OCI-LY1 (cell line): ENCODE data around the gene PLA2G4B.

Source experiments
- H2AFZ ChIP-seq: fragments of 200-600 bp; sonication (generic), shearing (Covaris generic); 2 replicates; pipeline ENCODE4 v1.6.0; 2014; ENCODE audit warnings: antibody characterized with exemption, mild to moderate bottlenecking, low read length
- H3F3A ChIP-seq: fragments of 200-600 bp; sonication (generic), shearing (Covaris generic); 2 replicates; pipeline ENCODE4 v1.6.0; 2014; ENCODE audit warnings: mild to moderate bottlenecking, antibody characterized with exemption, low read length, moderate library complexity; ENCODE audit not compliant: insufficient read depth
- H3K27ac ChIP-seq: fragments of 200-600 bp; sonication (generic); 2 replicates; pipeline ENCODE4 v1.5.1; 2014; ENCODE audit warnings: low read length, mixed run types, mild to moderate bottlenecking, low read depth; ENCODE audit not compliant: poor library complexity, severe bottlenecking
- H3K27me3 ChIP-seq: fragments of 200-600 bp; sonication (generic); 2 replicates; pipeline ENCODE4 v1.6.0; 2014; ENCODE audit warnings: antibody characterized with exemption, mild to moderate bottlenecking, low read length, moderate library complexity; ENCODE audit not compliant: insufficient read depth
- H3K36me3 ChIP-seq: fragments of 200-600 bp; sonication (generic); 2 replicates; pipeline ENCODE4 v1.6.1; 2014; ENCODE audit warnings: mild to moderate bottlenecking, antibody characterized with exemption, low read length, moderate library complexity, mixed read lengths; ENCODE audit not compliant: insufficient read depth
- H3K4me1 ChIP-seq: fragments of 200-600 bp; sonication (generic); 2 replicates; pipeline ENCODE4 v1.5.1; 2014; ENCODE audit warnings: mild to moderate bottlenecking, low read length, moderate library complexity; ENCODE audit not compliant: insufficient read depth, severe bottlenecking
- H3K4me2 ChIP-seq: fragments of 200-600 bp; sonication (generic), shearing (Covaris generic); 2 replicates; pipeline ENCODE4 v1.6.1; 2014; ENCODE audit warnings: low read length
- H3K4me3 ChIP-seq: fragments of 200-600 bp; sonication (generic); 2 replicates; pipeline ENCODE4 v1.5.1; 2014; ENCODE audit warnings: low read length, low read depth, mild to moderate bottlenecking, mixed read lengths; ENCODE audit not compliant: poor library complexity, severe bottlenecking
- H3K79me2 ChIP-seq: fragments of 200-600 bp; shearing (Covaris generic); 2 replicates; pipeline ENCODE4 v1.6.1; 2016; ENCODE audit warnings: mixed run types, low read length, mixed read lengths; ENCODE audit not compliant: insufficient read depth
- H3K9ac ChIP-seq: fragments of 200-600 bp; sonication (generic), shearing (Covaris generic); 2 replicates; pipeline ENCODE4 v1.6.1; 2014; ENCODE audit warnings: mild to moderate bottlenecking, low read length, mixed read lengths
- H3K9me2 ChIP-seq: fragments of 200-600 bp; sonication (generic), shearing (Covaris generic); 2 replicates; pipeline ENCODE4 v1.6.1; 2014; ENCODE audit warnings: low read depth, mild to moderate bottlenecking, low read length, mixed read lengths
- H3K9me3 ChIP-seq: fragments of 200-600 bp; shearing (Covaris generic); 2 replicates; pipeline ENCODE4 v1.6.1; 2014; ENCODE audit warnings: low read length, mixed read lengths
- H4K20me1 ChIP-seq: fragments of 200-600 bp; sonication (generic), shearing (Covaris generic); 2 replicates; pipeline ENCODE4 v1.6.0; 2016; ENCODE audit warnings: mild to moderate bottlenecking, low read length; ENCODE audit not compliant: insufficient read depth
- EZH2 ChIP-seq: fragments of 200-600 bp; sonication (generic), shearing (Covaris generic); IDR thresholded peaks from 2 replicates; pipeline ENCODE4 v1.8.0; 2017; ENCODE audit warnings: borderline replicate concordance, mixed run types, mild to moderate bottlenecking, antibody characterized with exemption, low read length, moderate library complexity, mixed read lengths
- TF ChIP-seq, protein P1 (sequence below): fragments of 200-600 bp; sonication (generic), shearing (Covaris generic); IDR thresholded peaks from 2 replicates; pipeline ENCODE4 v1.5.1; 2017; ENCODE audit warnings: mild to moderate bottlenecking, antibody characterized with exemption, low read length, moderate library complexity, mixed read lengths

The PLA2G4B gene

DNA sequence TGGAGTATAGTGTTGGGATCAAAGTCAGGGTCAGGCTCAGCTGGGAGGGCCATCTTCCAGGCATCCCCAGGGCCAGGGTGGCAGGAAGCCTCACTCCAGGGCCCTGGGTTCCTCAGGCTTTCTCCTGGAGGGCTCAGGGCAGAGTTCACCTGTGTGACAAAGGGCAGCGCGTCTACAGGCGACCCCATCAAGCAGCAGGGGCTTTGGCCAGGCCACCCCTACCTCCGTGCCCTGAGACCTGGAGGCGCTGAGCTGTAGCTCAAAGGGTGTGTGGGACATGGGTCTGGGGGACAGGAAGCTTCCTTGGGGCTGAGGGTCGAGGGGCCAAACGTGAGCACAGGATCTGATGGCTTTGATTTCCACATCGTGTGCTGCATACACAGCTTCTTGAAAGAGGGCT is 42.4 kb downstream of the PLA2G4B start:
- H3K4me1 ChIP-seq: no peaks in the 10 kb centered on the region
- no peaks in the 10 kb centered on the region for H3K9me3 ChIP-seq
- H4K20me1 ChIP-seq: no peaks in the 10 kb centered on the region
- no peak overlapping the region for H3K4me3 ChIP-seq
- no peak overlapping the region for H3K27ac ChIP-seq
- H3K9me2 ChIP-seq: no peaks in the 10 kb centered on the region
- no peaks in the 10 kb centered on the region for H3K79me2 ChIP-seq
- H3K9ac ChIP-seq: no peak overlapping the region
- H2AFZ ChIP-seq: no peak overlapping the region
- no peaks in the 10 kb centered on the region for H3K36me3 ChIP-seq
- no peak overlapping the region for H3K4me2 ChIP-seq
- H3F3A ChIP-seq: no peaks in the 10 kb centered on the region
- peaks cover 7% of the 10 kb centered on the region for H3K27me3 ChIP-seq
- no peak for TF ChIP-seq EZH2
- TF ChIP-seq, protein P1, sequence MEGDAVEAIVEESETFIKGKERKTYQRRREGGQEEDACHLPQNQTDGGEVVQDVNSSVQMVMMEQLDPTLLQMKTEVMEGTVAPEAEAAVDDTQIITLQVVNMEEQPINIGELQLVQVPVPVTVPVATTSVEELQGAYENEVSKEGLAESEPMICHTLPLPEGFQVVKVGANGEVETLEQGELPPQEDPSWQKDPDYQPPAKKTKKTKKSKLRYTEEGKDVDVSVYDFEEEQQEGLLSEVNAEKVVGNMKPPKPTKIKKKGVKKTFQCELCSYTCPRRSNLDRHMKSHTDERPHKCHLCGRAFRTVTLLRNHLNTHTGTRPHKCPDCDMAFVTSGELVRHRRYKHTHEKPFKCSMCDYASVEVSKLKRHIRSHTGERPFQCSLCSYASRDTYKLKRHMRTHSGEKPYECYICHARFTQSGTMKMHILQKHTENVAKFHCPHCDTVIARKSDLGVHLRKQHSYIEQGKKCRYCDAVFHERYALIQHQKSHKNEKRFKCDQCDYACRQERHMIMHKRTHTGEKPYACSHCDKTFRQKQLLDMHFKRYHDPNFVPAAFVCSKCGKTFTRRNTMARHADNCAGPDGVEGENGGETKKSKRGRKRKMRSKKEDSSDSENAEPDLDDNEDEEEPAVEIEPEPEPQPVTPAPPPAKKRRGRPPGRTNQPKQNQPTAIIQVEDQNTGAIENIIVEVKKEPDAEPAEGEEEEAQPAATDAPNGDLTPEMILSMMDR: no peak

GRCh38 chr15:41881550-41881919 is 42.9 kb downstream of the PLA2G4B start:
- H3F3A ChIP-seq: no peaks in the 10 kb centered on the region
- no peak overlapping the region for H3K9ac ChIP-seq
- H3K9me3 ChIP-seq: no peaks in the 10 kb centered on the region
- H3K9me2 ChIP-seq: no peaks in the 10 kb centered on the region
- no peak overlapping the region for H3K4me2 ChIP-seq
- H3K27ac ChIP-seq: no peak overlapping the region
- H3K4me1 ChIP-seq: no peaks in the 10 kb centered on the region
- no peaks in the 10 kb centered on the region for H3K36me3 ChIP-seq
- H3K27me3 ChIP-seq: peaks cover 7% of the 10 kb centered on the region
- no peaks in the 10 kb centered on the region for H3K79me2 ChIP-seq
- no peaks in the 10 kb centered on the region for H4K20me1 ChIP-seq
- H3K4me3 ChIP-seq: no peak overlapping the region
- no peak for TF ChIP-seq EZH2
- TF ChIP-seq, protein P1: no peak
- H2AFZ ChIP-seq: no peak overlapping the region

- H3K4me3 ChIP-seq: no peak overlapping the region
- H3K4me1 ChIP-seq: no peaks in the 10 kb centered on the region
- H3K27ac ChIP-seq: no peak overlapping the region
- H2AFZ ChIP-seq: no peak overlapping the region
- H3K9ac ChIP-seq: no peak overlapping the region
- H3K36me3 ChIP-seq: no peaks in the 10 kb centered on the region
- H3F3A ChIP-seq: no peaks in the 10 kb centered on the region
- no peak overlapping the region for H3K4me2 ChIP-seq
- no peaks in the 10 kb centered on the region for H3K79me2 ChIP-seq
- no peaks in the 10 kb centered on the region for H3K9me3 ChIP-seq
- no peaks in the 10 kb centered on the region for H4K20me1 ChIP-seq
- no peaks in the 10 kb centered on the region for H3K9me2 ChIP-seq
- H3K27me3 ChIP-seq: peaks cover 7% of the 10 kb centered on the region
- TF ChIP-seq, protein P1: no peak
- TF ChIP-seq EZH2: no peak
Observed at GRCh38 chr15:41881920-41882688, 43.5 kb downstream of the PLA2G4B start.
